Kidney capillary endothelial cell (primary cell): Measurements from ENCODE around the gene PLCL2.
"Not testable (repeated sequence)": the region's sequence is repeated elsewhere in the genome, so short reads cannot be mapped to it uniquely, and the experiment has no call there.

ENCODE experiments used
- DNase-seq: peaks from one replicate; pipeline ENCODE4 v3.0.0-alpha.2; 2018; ENCODE audit warnings: low spot score

The PLCL2 gene

DNA sequence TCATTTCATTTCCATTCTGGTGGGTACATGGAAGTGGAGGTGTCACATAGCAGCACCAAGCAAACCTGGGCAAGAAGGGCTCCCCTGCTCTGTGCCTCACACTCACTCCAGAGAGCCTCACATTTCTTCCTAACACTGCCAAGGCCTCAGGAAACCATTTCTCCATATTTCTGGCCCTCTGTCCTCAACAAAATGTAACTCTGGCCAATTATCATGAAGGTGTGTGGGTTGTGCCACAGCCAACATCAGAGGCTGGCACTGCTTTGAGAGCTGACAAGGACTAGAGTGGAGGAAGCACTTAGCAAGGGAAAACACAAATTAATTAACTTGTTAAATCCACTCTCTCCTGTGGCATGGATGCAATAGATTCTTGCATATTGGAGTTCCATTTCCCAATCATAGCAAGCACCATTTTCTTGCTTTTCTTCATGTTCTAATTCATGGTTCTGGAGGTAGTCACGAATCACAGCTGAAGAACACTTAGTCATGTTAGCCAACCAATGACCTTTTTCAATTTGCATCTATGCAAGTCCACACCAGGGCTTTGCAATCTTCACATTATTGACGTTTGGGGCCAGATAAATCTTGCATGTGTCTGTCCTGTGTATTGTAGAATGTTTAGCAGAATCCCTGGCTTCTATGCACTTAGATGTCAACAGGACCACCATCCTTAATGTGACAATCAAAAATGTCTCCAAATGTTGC lies 241.1 kb downstream of the PLCL2 start:
- no peak for DNase-seq

- not testable (repeated sequence) for DNase-seq
Measured at GRCh38 chr3:17128671-17129070, 243.9 kb downstream of the PLCL2 start.

GRCh38 chr3:17129556-17129955 lies 244.8 kb downstream of the PLCL2 start:
- DNase-seq, result no peak

GRCh38 chr3:17130956-17131355 lies 246.2 kb downstream of the PLCL2 start:
- no peak for DNase-seq

GRCh38 chr3:17132286-17133115 lies 247.7 kb downstream of the PLCL2 start:
- DNase-seq, result no peak

- DNase-seq, result no peak
Measured at GRCh38 chr3:17133632-17134545, 249.1 kb downstream of the PLCL2 start.

GRCh38 chr3:17135696-17136095 lies 250.9 kb downstream of the PLCL2 start:
- DNase-seq, result no peak

- no peak for DNase-seq
Measured at GRCh38 chr3:17136136-17136721, 251.5 kb downstream of the PLCL2 start.

DNA sequence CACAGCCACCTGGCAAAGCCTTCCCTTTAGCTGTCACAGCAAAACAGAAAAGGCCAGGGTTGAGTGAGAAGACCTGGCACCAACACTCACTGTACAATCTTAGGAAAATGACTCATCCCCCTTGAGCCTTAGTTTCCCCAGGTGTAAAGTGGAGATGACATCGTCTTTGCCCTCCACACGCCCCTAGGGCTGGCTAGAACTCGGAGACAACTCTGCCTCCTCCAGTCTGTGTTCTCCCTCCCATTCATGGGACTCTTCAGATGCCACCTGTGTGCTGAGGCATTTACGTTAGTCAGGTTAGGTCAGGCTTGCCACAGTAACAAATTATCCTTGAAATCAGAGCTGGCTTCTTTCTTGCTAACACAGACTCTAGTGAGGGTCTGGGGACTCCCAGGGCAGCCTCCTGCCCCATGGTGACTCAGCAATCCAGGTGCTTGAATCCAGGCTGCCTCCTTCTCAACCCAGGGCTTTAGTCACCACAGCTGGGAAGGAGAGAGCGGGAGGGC lies 252.6 kb downstream of the PLCL2 start:
- no peak for DNase-seq

- no peak for DNase-seq
Measured at GRCh38 chr3:17138246-17139039, 253.7 kb downstream of the PLCL2 start.
